Measurements from ENCODE around the gene PRR27.

DNA sequence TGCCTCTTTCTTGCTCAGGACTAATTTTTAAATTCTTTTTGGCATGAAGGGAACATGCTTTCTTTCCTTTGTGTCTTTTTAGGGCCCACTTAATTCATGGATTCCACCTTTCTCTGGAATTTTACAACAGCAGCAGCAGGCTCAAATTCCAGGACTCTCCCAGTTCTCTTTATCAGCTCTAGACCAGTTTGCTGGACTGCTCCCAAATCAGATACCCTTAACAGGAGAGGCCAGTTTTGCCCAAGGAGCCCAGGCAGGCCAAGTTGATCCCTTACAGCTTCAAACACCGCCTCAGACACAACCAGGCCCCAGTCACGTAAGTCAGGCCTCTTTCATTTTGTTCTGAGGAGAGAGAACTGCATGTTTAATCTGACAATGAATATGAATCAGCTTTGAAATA lies 43.8 kb downstream of the PRR27 start:
- TF ChIP-seq, protein P1, sequence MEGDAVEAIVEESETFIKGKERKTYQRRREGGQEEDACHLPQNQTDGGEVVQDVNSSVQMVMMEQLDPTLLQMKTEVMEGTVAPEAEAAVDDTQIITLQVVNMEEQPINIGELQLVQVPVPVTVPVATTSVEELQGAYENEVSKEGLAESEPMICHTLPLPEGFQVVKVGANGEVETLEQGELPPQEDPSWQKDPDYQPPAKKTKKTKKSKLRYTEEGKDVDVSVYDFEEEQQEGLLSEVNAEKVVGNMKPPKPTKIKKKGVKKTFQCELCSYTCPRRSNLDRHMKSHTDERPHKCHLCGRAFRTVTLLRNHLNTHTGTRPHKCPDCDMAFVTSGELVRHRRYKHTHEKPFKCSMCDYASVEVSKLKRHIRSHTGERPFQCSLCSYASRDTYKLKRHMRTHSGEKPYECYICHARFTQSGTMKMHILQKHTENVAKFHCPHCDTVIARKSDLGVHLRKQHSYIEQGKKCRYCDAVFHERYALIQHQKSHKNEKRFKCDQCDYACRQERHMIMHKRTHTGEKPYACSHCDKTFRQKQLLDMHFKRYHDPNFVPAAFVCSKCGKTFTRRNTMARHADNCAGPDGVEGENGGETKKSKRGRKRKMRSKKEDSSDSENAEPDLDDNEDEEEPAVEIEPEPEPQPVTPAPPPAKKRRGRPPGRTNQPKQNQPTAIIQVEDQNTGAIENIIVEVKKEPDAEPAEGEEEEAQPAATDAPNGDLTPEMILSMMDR (IDR thresholded peaks at IDR 0.05; ENCODE audit: low read depth, low read length, missing input control): no peak
- TF ChIP-seq SP1 (IDR thresholded peaks at IDR 0.05): no peak
